ENCODE results near the gene CDH7.

Gene CDH7

GRCh38 chr18:65907281-65907680 lies 156.5 kb downstream of the CDH7 start:
- H3K36me3 ChIP-seq (ENCODE audit: insufficient read depth, low read length), result no peaks in the 10 kb centered on the region
- H3K4me1 ChIP-seq (ENCODE audit: insufficient read depth, low read length, poor library complexity, severe bottlenecking), result no peaks in the 10 kb centered on the region
- no peak overlapping the region for H3K4me2 ChIP-seq (ENCODE audit: low read depth, low read length, poor library complexity, severe bottlenecking)
- no peak overlapping the region for H3K4me3 ChIP-seq (ENCODE audit: low read length, poor library complexity, severe bottlenecking)
- no peaks in the 10 kb centered on the region for H3K9me2 ChIP-seq (replicated peaks; ENCODE audit: low read depth, low read length)
- H2AFZ ChIP-seq (ENCODE audit: low read length), result no peak overlapping the region
- H3K9ac ChIP-seq (ENCODE audit: low read depth, low read length, poor library complexity, severe bottlenecking), result no peak overlapping the region
- no peaks in the 10 kb centered on the region for H3F3A ChIP-seq (ENCODE audit: low read depth)
- no peaks in the 10 kb centered on the region for H3K27me3 ChIP-seq (ENCODE audit: insufficient read depth, low read length, poor library complexity, severe bottlenecking)
- H3K9me3 ChIP-seq (ENCODE audit: insufficient read depth, low read depth, low read length), result no peaks in the 10 kb centered on the region
- H3K79me2 ChIP-seq (ENCODE audit: insufficient read depth, low read length), result no peaks in the 10 kb centered on the region
- H4K20me1 ChIP-seq (ENCODE audit: insufficient read depth, low read length, poor library complexity, severe bottlenecking), result no peaks in the 10 kb centered on the region
- TF ChIP-seq EZH2phosphoT487 (IDR thresholded peaks at IDR 0.05; ENCODE audit: borderline replicate concordance) (no peak), CTCF (conservative IDR thresholded peaks at IDR 0.05; ENCODE audit: low read length) (no peak)

- H3K9me2 ChIP-seq (replicated peaks; ENCODE audit: low read depth, low read length), result no peaks in the 10 kb centered on the region
- no peaks in the 10 kb centered on the region for H3F3A ChIP-seq (ENCODE audit: low read depth)
- no peaks in the 10 kb centered on the region for H3K27me3 ChIP-seq (ENCODE audit: insufficient read depth, low read length, poor library complexity, severe bottlenecking)
- H3K4me1 ChIP-seq (ENCODE audit: insufficient read depth, low read length, poor library complexity, severe bottlenecking), result no peaks in the 10 kb centered on the region
- no peaks in the 10 kb centered on the region for H3K36me3 ChIP-seq (ENCODE audit: insufficient read depth, low read length)
- no peaks in the 10 kb centered on the region for H3K79me2 ChIP-seq (ENCODE audit: insufficient read depth, low read length)
- no peaks in the 10 kb centered on the region for H4K20me1 ChIP-seq (ENCODE audit: insufficient read depth, low read length, poor library complexity, severe bottlenecking)
- no peak overlapping the region for H3K9ac ChIP-seq (ENCODE audit: low read depth, low read length, poor library complexity, severe bottlenecking)
- H3K4me3 ChIP-seq (ENCODE audit: low read length, poor library complexity, severe bottlenecking), result no peak overlapping the region
- H3K4me2 ChIP-seq (ENCODE audit: low read depth, low read length, poor library complexity, severe bottlenecking), result no peak overlapping the region
- TF ChIP-seq EZH2phosphoT487 (IDR thresholded peaks at IDR 0.05; ENCODE audit: borderline replicate concordance), result no peak
- TF ChIP-seq CTCF (conservative IDR thresholded peaks at IDR 0.05; ENCODE audit: low read length), result no peak
- no peak overlapping the region for H2AFZ ChIP-seq (ENCODE audit: low read length)
- H3K9me3 ChIP-seq (ENCODE audit: insufficient read depth, low read depth, low read length), result no peaks in the 10 kb centered on the region
These were observed 168.2 kb downstream of the CDH7 start for GRCh38 chr18:65919018-65919417.

- Histone ChIP-seq H3K9me2 (replicated peaks; ENCODE audit: low read depth, low read length) (no peaks in the 10 kb centered on the region), H3K4me1 (ENCODE audit: insufficient read depth, low read length, poor library complexity, severe bottlenecking) (no peaks in the 10 kb centered on the region), H3K4me3 (ENCODE audit: low read length, poor library complexity, severe bottlenecking) (no peak overlapping the region), H3K9me3 (ENCODE audit: insufficient read depth, low read depth, low read length) (no peaks in the 10 kb centered on the region), H3K27me3 (ENCODE audit: insufficient read depth, low read length, poor library complexity, severe bottlenecking) (no peaks in the 10 kb centered on the region), H3K36me3 (ENCODE audit: insufficient read depth, low read length) (no peaks in the 10 kb centered on the region), H4K20me1 (ENCODE audit: insufficient read depth, low read length, poor library complexity, severe bottlenecking) (no peaks in the 10 kb centered on the region), H3K4me2 (ENCODE audit: low read depth, low read length, poor library complexity, severe bottlenecking) (no peak overlapping the region), H3K9ac (ENCODE audit: low read depth, low read length, poor library complexity, severe bottlenecking) (no peak overlapping the region), H3F3A (ENCODE audit: low read depth) (no peaks in the 10 kb centered on the region), H3K79me2 (ENCODE audit: insufficient read depth, low read length) (no peaks in the 10 kb centered on the region), H2AFZ (ENCODE audit: low read length) (no peak overlapping the region)
- no peak for TF ChIP-seq EZH2phosphoT487 (IDR thresholded peaks at IDR 0.05; ENCODE audit: borderline replicate concordance)
- TF ChIP-seq CTCF (conservative IDR thresholded peaks at IDR 0.05; ENCODE audit: low read length), result no peak
These were observed 168.9 kb downstream of the CDH7 start for GRCh38 chr18:65919663-65920062.

Measured in Loucy (cell line).